8988T (cell line): Measurements from ENCODE around the gene RPGRIP1L.

Experiments used
- DNase-seq: peaks from one replicate; pipeline ENCODE4 v3.0.0; 2011

The RPGRIP1L gene

DNA sequence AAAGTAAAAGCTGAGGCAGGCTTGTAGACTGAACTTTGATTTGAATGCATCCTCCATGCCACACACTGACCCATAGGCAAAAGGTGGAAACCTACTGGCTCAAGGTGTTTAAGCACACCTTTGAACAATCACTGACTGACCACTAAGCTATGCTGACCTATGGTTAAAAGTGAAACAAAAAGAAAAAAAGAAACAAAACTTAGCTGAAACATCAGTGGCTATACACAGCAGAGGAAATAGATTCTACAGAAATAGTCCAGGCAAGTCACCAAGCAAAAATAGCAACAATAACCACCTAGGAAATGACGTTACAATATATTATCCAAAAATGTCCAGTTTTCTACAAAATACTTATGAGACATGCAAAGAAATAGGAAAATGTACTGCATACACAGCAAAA, 60.2 kb downstream of the RPGRIP1L start:
- DNase-seq = no peak

DNA sequence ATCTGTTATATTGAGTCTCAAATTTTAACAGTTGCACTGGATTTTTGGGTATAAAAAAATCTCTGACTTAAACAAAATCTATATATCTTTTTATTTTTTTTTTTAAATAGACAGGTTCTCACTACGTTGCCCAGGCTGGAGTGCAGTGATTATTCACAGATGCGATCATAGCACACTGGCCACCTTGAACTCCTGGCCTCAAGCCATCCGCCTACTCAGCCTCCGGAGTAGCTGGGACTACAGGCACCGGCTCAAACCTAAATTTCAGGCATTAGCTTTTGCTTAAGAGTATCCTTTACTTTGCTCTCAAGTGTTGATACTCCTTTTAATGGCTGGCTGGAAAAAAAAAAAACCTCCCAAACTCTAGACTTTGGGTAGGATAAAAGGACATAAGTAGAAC, 61.6 kb downstream of the RPGRIP1L start:
- no peak for DNase-seq

DNA sequence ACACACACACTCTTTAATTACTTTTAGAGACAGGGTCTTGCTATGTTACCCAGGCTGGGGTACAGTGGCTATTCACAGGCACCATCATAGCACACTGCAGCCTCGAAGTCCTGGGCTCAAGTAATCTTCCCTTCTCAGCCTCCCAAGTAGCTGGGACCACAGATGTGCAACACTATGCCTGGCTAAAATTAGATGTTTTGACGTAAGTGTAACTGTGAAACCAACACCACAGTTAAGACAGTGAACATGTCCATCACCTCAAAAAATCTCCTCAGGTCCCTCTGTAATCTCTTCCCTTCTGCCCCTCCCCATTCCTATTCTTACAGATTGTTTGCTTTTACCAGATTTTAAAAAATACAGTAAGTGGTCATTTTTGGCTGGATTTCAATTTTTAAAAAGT, 66.7 kb downstream of the RPGRIP1L start:
- no peak for DNase-seq

DNA sequence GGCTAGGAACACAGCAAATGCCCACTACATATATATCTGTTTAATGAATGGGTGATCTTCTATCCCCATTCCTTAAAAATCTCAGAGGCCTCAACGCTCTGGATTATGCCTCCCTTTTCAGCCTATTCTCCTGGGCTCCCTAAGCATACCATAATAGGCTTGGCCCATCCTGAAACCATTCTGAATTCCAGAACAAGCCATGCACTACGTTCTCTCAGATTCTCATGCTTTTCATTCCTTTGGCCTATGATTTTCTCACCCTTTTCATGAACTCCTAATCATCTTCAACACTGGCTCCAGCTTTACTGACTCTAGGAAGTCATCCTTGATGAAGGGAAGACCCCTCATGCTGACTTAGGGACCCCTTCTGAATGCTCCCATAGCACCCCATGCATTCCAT, 71.1 kb downstream of the RPGRIP1L start:
- no peak for DNase-seq

DNA sequence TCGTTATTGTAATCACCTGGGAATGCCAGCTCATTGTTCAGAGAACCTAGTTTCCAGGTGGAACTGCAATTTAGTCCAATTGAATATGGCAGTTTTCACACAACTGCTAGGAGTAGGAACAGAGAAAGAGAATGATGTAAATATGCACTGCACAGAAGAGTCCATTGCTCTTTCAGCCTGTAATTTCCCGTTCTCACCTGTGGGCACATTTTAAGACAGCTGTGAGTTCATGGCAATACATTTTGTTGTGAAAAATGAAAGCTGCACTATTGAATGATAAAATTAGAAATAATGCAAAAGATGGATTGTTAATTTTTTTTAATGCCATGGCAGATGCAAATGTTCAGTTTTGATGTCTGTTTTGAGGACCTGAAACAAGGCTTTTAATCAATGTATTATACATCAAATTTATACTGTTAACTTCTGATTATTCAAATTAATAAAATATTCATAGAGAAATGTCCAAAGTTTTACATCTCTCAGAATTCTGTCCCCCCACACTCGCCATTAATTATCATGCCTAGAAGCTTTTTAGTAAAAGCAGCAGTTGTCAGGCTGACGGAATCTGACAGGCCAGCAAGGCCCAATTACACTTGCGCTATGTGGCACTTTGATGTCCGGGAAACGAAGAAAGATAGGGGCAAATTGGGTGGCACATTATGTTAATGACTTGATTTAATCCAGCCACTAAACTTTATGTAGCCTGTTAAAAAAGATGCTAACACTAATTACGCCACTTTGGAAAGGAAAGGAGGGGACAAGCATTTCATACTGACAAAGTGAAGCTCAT, 72.2 kb downstream of the RPGRIP1L start:
- no peak for DNase-seq

DNA sequence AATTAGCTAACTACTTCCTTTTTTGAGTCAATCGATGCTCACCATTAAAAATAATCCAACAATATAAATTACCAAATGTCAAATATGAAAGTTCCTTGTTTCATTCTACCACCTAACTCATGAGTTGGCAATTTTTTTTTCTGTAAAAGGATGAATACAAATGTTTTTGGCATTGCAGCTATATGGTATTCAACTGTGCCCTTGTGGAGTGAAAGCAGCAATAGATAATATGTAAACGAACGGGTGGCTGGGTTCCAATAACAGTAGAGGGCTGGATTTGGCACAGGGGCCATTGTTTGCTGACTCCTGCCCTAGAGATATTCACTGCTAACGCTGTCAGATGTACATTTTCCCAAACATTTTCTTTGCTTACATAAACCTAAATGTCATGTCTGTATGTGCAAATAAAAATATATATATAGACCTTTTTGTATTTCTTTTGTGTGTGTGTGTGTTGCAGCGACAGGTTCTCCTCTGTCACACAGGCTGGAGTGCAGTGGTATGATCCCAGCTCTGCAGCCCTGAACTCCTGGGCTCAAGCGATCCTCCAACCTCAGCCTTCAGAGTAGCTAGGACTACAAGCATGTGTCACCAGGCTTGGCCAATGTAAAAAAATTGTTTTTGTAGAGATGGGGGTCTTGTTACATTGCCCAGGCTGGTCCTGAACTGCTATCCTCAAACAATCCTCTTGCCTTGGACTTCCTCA, 73.9 kb downstream of the RPGRIP1L start:
- DNase-seq = no peak

DNA sequence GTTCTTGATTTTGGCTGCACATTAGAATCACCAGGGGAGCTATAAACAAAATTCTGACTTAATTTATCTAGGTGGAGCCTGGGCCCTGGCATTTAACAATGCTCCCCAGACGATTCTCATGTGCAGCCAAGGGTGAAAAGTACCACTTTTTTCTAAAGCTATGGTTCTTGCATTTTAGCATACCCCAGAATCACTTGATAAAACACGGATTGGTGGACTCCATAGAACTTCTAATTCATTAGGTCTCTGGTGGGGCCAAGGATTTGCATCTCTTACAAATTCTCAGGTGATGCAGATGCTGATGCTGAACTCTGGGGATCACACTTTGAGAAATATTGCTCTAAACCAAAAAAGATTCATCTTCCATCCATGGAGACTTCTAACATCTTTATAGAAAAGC, 74.5 kb downstream of the RPGRIP1L start:
- no peak for DNase-seq

DNA sequence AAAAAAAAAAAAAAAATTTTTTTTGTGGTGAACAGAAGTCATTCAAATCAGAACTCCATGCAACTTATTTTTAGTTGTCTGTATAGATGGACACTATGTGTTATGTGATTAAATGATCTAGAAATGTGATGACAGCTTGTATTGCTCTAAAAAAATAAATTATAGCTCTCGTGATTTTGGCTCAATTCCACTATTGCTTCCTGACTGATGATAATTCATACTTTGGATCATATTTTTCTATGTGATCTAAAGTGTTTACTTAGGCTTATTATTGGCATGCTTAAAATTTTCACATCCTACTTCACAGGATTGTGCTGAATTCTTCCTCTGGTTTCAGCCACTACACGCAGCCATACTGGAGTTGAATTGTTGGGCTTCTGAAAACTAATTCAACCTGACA, 76.8 kb downstream of the RPGRIP1L start:
- DNase-seq = no peak

DNA sequence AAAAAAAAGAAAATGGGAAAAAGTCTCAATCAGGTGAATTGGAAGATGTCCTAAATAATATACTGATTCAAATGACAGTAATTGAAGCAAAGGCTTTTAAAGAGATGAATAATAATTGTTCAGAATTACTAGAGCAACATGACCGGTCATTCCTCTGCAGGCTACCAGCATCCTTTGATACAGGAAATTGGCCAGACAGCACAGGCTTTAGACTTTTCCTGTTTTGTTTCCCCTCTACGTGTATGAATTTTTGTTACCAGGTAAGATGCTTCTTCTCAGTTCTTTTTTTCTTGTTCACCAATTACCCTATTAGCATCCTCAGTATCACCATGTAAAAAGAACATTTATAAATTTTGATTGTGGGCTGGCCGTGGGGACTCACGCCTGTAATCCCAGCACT, 77.5 kb downstream of the RPGRIP1L start:
- DNase-seq = no peak

DNA sequence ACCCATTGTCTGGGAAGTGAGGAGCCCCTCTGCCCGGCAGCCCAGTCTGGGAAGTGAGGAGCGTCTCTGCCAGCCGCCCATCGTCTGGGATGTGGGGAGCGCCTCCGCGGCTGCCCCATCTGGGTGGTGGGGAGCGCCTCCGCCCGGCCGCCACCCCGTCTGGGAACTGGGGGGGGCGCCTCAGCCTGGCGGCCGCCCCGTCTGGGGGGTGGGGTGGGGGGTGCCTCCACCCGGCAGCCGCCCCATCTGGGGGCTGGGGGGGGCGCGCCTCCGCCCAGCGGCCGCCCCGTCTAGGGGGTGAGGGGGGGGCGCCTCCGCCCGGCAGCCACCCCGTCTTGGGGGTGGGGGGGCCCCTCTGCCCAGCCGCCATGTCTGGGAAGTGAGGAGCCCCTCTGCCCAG, 78.4 kb downstream of the RPGRIP1L start:
- DNase-seq = no peak

DNA sequence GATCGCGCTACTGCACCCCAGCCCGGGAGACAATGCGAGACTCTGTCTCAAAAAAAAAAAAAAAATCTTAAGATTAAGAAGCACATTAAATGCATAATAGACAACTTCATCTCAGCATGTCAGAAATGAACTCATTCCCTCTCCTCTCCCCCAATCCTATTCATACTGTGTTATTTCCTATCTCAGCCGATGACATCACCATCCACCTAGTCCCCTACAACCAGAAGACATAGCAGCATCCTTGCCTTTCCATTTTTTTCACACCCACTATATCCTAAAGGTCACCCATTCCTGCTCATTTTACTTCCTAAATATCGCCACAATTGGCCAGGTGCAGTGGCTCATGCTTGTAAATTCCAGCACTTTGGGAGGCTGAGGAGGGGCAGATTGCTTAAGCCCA, 81.3 kb downstream of the RPGRIP1L start:
- no peak for DNase-seq

DNA sequence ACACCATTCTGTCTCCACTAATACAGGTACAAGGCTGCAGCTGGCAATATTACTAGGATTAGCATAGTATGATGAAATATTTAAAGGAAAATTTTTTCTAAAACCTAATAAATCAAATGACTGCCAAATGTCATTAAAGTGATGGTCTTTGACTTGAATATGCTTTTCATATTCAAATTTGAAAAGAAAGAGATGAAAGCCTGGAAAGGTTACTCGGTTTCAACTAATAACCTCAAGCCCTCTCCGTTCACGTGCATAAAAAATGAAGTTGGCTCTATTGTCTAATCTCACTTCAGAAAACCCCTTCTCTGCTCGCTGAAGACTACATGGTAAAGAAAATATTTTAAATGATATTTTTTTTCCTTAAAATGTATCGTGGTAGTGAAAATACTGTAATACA, 83.2 kb downstream of the RPGRIP1L start:
- DNase-seq = no peak

DNA sequence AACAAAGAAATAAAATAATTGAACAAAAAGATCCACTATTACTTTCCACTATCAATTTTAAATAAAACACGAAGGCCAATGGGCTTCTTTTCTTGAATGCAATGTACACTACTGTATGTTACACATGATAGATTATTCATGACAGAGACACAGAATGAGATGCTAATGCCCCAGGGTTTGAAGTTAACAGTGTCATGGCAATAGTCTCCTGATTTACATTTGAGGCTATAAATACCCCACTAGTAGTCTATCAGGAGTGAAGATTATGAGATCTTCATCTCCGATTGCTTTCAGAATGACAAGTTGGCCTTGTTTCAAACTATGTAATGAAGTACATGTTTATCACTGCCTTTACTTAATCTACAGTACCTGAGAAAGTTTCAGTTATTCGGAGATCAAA, 84.4 kb downstream of the RPGRIP1L start:
- no peak for DNase-seq

DNA sequence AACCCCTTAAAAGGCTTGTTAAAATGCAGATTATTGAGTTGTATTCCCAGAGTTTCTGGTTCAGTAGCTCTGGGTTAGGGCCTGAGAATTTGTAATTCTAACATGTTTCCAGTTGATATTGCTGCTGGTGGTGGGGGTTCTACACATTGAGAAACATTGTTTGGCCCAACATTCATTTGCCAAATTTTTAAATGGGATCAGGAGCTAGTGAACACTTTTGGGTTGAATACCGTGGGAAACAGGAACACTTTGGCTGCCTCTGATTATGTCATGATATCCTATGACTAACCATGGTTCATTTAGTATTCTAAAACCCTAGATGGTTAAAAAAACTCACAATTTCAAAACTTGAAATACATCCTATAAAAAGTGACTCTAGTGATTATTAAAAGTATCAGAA, 89.3 kb downstream of the RPGRIP1L start:
- DNase-seq = no peak

DNA sequence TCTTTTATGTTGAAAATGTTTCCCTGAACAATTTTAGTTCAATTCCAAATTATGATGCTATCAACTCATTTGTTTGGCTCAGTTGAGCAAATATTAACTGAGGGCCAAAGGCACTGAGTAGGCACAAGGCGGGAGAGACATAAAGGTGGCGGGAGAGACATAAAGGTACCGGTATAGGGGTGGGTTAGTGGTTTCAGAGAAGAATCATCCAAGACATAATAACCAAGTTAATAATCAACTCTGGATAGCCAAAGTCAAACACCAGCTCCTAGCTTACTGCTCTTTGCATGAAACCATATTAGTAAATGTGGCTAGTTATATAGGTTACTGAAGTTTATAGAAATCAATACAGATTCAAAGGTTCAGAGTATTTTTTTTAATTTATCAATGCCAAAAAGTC, 91.7 kb downstream of the RPGRIP1L start:
- DNase-seq = no peak

DNA sequence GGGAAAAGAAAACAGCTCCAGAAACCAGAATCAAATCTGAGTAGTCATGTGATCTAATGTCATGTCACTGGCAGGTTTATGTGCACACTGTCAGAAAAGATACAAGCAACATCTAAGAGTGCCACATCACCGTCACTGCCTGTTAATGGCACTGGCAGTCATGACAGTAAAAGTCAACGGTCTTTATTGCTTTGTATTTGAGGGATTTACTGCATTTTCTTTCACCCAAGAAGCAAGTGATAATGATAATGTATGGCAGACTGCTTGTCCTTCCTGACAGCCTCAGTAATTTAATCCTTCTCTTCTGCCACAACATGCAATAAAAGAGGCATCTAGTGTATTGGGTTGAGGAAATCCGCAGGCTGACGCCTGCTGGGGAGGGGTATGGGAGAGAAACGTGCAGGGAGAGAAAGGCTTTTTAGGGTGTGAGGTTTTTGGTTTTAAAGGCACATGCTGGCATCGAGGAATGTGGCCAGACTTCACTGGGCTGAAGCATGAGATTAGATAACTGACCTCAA, 92.4 kb downstream of the RPGRIP1L start:
- DNase-seq = no peak

DNA sequence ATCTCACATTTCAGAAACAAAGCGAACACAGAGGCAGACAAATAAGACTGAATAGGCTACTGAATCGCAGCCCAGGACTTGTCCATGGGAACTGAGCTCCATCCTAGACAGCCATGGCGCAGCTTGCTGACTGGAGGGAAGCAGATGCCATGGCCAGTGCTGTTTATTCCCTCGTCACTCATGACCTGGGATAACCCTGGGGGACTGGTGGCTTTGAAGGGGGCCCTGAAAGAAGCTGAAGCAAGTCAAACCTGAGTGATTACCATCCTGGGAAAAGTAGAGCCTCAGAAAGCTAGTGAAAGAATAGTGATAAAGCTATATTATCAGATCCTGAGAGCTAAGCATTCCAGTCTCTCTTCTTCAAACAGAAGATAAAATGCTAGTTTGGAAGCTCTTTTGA, 94.1 kb downstream of the RPGRIP1L start:
- DNase-seq = no peak

DNA sequence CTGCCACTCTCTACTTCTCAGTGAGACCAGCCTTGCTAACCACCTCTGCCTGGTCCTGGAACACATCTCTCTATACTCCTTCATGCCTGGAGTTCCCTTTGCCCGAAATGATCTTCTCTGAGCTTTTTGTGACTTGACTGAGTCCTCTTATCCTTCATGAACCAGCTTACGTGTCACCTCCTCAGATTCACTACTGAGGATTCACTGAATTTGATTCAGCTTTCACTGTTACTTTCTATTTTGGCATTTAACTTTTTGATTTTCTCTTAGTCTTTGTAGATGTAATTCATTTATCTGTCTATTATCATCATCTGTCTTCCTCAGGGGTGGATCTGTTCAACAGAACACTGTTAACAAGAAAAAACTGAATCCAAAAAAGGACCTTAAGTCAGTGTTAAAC, 95.6 kb downstream of the RPGRIP1L start:
- no peak for DNase-seq

DNA sequence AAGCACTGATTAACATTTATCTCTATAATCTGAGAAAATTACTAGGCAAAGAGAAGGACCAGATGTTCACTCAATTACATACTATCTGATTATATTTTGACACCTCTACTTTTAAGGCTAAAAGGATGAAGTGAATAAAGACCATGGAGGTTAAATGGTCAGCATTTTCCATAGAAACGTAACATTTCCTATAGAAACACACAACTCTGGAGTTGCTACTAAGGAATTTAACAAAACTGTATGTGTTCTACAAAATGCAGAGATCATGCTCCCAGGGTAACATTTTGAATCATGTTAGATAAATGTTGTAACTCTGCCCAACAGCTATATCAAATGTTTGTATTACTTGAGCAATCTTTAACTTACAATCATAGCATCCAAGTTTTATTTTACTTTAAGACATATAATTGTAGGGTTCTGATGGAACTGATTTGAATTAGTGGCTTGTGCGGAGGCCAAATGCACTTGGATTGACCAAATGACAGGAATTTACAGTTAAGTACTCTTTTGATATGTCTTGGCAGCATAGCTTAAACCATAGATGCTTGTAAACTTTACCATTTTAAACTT, 97.7 kb downstream of the RPGRIP1L start:
- no peak for DNase-seq

DNA sequence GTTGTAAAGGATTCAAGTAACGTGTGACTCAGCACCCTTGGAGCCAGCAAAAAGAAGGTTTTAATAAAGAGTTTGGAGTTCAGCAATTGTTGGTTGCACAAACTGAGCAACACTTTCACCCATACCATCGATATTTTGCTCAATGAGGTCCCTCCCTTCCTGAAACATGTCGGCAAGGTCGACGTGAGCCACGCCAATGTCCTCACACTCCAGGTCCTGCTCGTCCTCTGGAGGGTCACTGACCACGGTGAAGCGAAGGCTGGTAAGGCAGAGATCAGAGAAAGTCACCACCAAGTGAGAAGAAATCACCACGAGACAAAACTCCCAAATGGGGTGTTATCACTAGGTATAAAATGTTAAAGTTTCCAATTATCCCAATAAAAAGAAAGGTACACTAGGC, 98.3 kb downstream of the RPGRIP1L start:
- no peak for DNase-seq

DNA sequence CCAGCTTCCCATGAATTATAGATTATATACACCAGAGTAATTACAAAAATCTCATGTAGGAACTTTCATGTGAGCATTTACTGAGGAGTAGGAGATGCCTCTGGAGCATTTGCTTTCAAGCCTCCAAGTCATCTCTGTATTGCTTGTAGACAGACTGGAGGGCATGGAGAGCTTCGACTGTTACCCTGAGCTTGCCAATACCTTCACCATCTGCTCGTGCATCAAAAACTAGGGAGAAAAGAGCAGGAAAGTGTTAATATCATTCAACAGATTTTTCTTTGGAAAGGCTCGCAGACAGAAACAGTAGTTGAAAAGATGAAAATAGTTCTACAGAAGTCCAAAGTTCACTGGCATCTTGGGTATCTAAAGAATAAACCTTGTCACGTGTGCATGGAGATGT, 101.7 kb downstream of the RPGRIP1L start:
- no peak for DNase-seq

DNA sequence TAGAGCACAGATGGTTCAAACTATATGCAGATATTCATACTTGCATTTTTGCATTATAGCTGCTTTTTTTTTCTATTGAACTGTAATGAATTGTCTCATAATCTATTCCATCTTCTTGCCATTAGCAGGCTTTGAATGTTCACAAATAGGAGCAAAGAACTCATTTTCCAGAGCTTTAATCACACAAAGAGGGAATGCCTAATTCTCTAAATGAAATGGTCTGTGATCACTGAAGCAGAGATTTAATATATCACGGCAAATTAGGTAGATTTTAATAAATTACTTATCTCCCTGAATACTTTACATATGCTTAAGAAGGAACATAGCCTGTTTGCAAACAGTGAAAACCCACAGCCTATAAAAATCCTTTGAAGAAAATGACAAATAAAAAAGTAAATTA, 103.0 kb downstream of the RPGRIP1L start:
- DNase-seq = no peak

DNA sequence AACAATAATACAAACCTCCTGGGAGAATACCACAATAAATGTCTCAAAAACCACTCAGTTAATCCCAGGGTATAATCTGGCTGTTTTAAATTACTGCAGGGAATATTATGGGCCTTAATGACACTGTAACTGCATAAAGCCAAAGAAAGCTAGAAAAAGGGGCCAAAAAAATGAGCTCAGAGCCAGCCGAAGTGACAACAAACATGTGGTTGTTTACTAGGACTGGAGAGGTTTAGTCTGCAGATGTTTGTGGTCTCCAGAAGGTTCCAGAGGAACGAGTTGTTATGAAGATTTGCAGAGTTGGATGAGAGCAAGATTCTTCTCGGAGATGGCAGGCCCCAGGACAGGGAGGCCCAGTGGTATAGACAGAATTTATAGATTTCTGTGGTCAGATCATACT, 103.5 kb downstream of the RPGRIP1L start:
- DNase-seq = no peak

DNA sequence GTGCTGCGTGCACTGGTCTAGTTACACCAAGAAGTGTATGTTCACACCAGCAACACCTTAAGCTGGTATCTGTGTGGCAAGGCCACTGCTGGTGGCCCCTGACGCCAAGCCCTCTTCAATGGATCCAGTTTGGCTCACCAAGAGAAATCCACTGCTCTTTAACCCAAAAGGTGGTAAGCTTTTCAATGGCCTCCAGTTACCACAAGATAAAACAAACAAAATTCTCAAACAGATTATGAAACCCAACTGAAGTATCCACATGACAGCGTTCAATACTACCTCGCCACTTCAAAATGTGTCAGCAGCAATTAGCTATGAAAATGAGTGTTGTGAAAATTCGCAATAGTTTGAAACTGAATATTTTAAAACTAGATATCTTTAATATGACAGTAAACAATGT, 104.1 kb downstream of the RPGRIP1L start:
- DNase-seq = no peak
